Vagina (tissue), 2 donors: Measurements from ENCODE around the gene NUBP2.

ENCODE experiments used
- POLR2A ChIP-seq, 2 donors: fragments of 450-650 bp; IDR thresholded peaks; one replicate each; pipeline ENCODE4 v1.6.1; 2017; ENCODE audit warnings: antibody characterized with exemption in 2 of 2, mild to moderate bottlenecking in 2 of 2, moderate library complexity in 2 of 2
- POLR2AphosphoS5 ChIP-seq, 2 donors: sonication (generic); formaldehyde crosslinking; IDR thresholded peaks; one replicate each; pipeline ENCODE4 v1.9.0; 2017; ENCODE audit warnings: antibody characterized with exemption in 2 of 2, mild to moderate bottlenecking in 2 of 2, low read depth in 1 of 2; ENCODE audit not compliant: insufficient read depth in 1 of 2
- TF ChIP-seq, protein P1 (sequence below), 3 experiments: fragments of 450-650 bp in 2 of 3; fragments of 200-600 bp in 1 of 3; sonication (generic) in 1 of 3; IDR thresholded peaks; one replicate each; pipeline ENCODE4 v1.5.1; 2017 to 2019; ENCODE audit warnings: antibody characterized with exemption in 3 of 3, mild to moderate bottlenecking in 2 of 3, moderate library complexity in 2 of 3

GRCh38 chr16:1786242-1787055 is 3.7 kb downstream of the NUBP2 start:
- TF ChIP-seq, protein P1, sequence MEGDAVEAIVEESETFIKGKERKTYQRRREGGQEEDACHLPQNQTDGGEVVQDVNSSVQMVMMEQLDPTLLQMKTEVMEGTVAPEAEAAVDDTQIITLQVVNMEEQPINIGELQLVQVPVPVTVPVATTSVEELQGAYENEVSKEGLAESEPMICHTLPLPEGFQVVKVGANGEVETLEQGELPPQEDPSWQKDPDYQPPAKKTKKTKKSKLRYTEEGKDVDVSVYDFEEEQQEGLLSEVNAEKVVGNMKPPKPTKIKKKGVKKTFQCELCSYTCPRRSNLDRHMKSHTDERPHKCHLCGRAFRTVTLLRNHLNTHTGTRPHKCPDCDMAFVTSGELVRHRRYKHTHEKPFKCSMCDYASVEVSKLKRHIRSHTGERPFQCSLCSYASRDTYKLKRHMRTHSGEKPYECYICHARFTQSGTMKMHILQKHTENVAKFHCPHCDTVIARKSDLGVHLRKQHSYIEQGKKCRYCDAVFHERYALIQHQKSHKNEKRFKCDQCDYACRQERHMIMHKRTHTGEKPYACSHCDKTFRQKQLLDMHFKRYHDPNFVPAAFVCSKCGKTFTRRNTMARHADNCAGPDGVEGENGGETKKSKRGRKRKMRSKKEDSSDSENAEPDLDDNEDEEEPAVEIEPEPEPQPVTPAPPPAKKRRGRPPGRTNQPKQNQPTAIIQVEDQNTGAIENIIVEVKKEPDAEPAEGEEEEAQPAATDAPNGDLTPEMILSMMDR (IDR thresholded peaks at IDR 0.05), result no peak
- TF ChIP-seq POLR2AphosphoS5 (IDR thresholded peaks at IDR 0.05; ENCODE audit: insufficient read depth in 1 of 2, low read depth in 1 of 2) (no peak), POLR2A (IDR thresholded peaks at IDR 0.05) (no peak)
